SK-N-SH treated with all-trans-retinoic acid at 6 μM for 48 hours (cell line): Measurements from ENCODE around the gene TMEM250.

ENCODE experiments used
- ATAC-seq: fragments of 200-7000 bp; cut with Tn5 transposase; 3 replicates; pipeline ENCODE4 v1.9.1; 2020; ENCODE audit warnings: mild to moderate bottlenecking, moderate library complexity
- ARNTL ChIP-seq: fragments of 450-650 bp; formaldehyde crosslinking; IDR thresholded peaks from 2 replicates; pipeline ENCODE4 v1.5.0; 2020; ENCODE audit warnings: low read depth, mild to moderate bottlenecking, moderate library complexity, borderline replicate concordance
- BACH2 ChIP-seq: fragments of 250-450 bp; sonication (Bioruptor Pico); IDR thresholded peaks from 2 replicates; pipeline ENCODE4 v1.9.0; 2021; ENCODE audit warnings: mild to moderate bottlenecking, borderline replicate concordance
- CSDC2 ChIP-seq: fragments of 250-450 bp; sonication (Bioruptor Pico); IDR thresholded peaks from 2 replicates; pipeline ENCODE4 v1.5.0; 2020; ENCODE audit warnings: mild to moderate bottlenecking, moderate library complexity
- ESRRG ChIP-seq: fragments of 250-450 bp; sonication (Bioruptor Pico); IDR thresholded peaks from 2 replicates; pipeline ENCODE4 v1.6.1; 2021; ENCODE audit warnings: mild to moderate bottlenecking
- GLIS3 ChIP-seq: fragments of 250-450 bp; sonication (Bioruptor Pico); IDR thresholded peaks from 2 replicates; pipeline ENCODE4 v1.5.0; 2020; ENCODE audit warnings: mild to moderate bottlenecking, moderate library complexity
- ISL1 ChIP-seq: fragments of 250-450 bp; sonication (Bioruptor Pico); IDR thresholded peaks from 2 replicates; pipeline ENCODE4 v2.1.2; 2022; ENCODE audit warnings: mild to moderate bottlenecking, moderate library complexity
- OSR1 ChIP-seq: fragments of 250-450 bp; sonication (Bioruptor Pico); IDR thresholded peaks from 2 replicates; pipeline ENCODE4 v1.8.0; 2022; ENCODE audit warnings: moderate library complexity, mild to moderate bottlenecking, inconsistent platforms
- PPARA ChIP-seq: fragments of 250-450 bp; sonication (Bioruptor Pico); IDR thresholded peaks from 2 replicates; pipeline ENCODE4 v1.5.0; 2020; ENCODE audit warnings: mild to moderate bottlenecking, borderline replicate concordance
- RARB ChIP-seq: fragments of 250-450 bp; sonication (Bioruptor Pico); IDR thresholded peaks from 2 replicates; pipeline ENCODE4 v1.8.0; 2021; ENCODE audit warnings: mild to moderate bottlenecking, moderate library complexity
- SNAI2 ChIP-seq: fragments of 250-450 bp; sonication (Bioruptor Pico); IDR thresholded peaks from 2 replicates; pipeline ENCODE4 v1.5.0; 2020; ENCODE audit warnings: mild to moderate bottlenecking, moderate library complexity
- TCF4 ChIP-seq: fragments of 250-450 bp; sonication (Bioruptor Pico); IDR thresholded peaks from 2 replicates; pipeline ENCODE4 v1.8.0; 2021; ENCODE audit warnings: mild to moderate bottlenecking, moderate library complexity, borderline replicate concordance
- TOX ChIP-seq: fragments of 250-450 bp; sonication (Bioruptor Pico); IDR thresholded peaks from 2 replicates; pipeline ENCODE4 v1.8.0; 2021; ENCODE audit warnings: mild to moderate bottlenecking, moderate library complexity, borderline replicate concordance
- ZC3H10 ChIP-seq: fragments of 250-450 bp; sonication (Bioruptor Pico); IDR thresholded peaks from 2 replicates; pipeline ENCODE4 v1.5.1; 2021; ENCODE audit warnings: mild to moderate bottlenecking, moderate library complexity
- ZFP3 ChIP-seq: fragments of 250-450 bp; sonication (Bioruptor Pico); IDR thresholded peaks from 2 replicates; pipeline ENCODE4 v1.5.0; 2020; ENCODE audit warnings: mild to moderate bottlenecking, moderate library complexity
- ZFP30 ChIP-seq: fragments of 450-650 bp; formaldehyde crosslinking; IDR thresholded peaks from 2 replicates; pipeline ENCODE4 v1.5.0; 2022; ENCODE audit warnings: mild to moderate bottlenecking, moderate library complexity
- ZNF565 ChIP-seq: fragments of 450-650 bp; formaldehyde crosslinking; conservative IDR thresholded peaks from 2 replicates; pipeline ENCODE4 v1.5.0; 2020; ENCODE audit warnings: low read depth, mild to moderate bottlenecking, moderate library complexity
- ZNF70 ChIP-seq: fragments of 450-650 bp; formaldehyde crosslinking; IDR thresholded peaks from 2 replicates; pipeline ENCODE4 v1.5.0; 2020; ENCODE audit warnings: mild to moderate bottlenecking, moderate library complexity
- TF ChIP-seq, protein P1 (sequence below): fragments of 250-450 bp; sonication (Bioruptor Pico); IDR thresholded peaks from 2 replicates; pipeline ENCODE4 v1.5.0; 2020; ENCODE audit warnings: mild to moderate bottlenecking, moderate library complexity
- TF ChIP-seq, protein P2 (sequence below): fragments of 250-450 bp; sonication (Bioruptor Pico); IDR thresholded peaks from 2 replicates; pipeline ENCODE4 v1.8.0; 2021; ENCODE audit warnings: low read depth, mild to moderate bottlenecking, moderate library complexity, borderline replicate concordance
- TF ChIP-seq, protein P3 (sequence below): fragments of 250-450 bp; sonication (Bioruptor Pico); IDR thresholded peaks from 2 replicates; pipeline ENCODE4 v1.5.1; 2021; ENCODE audit warnings: mild to moderate bottlenecking, moderate library complexity
- TF ChIP-seq, protein P4 (sequence below): fragments of 250-450 bp; sonication (Bioruptor Pico); IDR thresholded peaks from 2 replicates; pipeline ENCODE4 v1.5.1; 2020; ENCODE audit warnings: low read depth, mild to moderate bottlenecking, moderate library complexity
- TF ChIP-seq, protein P5 (sequence below): fragments of 250-450 bp; sonication (Bioruptor Pico); IDR thresholded peaks from 2 replicates; pipeline ENCODE4 v1.8.0; 2020; ENCODE audit warnings: mild to moderate bottlenecking, moderate library complexity, borderline replicate concordance

Gene TMEM250

DNA sequence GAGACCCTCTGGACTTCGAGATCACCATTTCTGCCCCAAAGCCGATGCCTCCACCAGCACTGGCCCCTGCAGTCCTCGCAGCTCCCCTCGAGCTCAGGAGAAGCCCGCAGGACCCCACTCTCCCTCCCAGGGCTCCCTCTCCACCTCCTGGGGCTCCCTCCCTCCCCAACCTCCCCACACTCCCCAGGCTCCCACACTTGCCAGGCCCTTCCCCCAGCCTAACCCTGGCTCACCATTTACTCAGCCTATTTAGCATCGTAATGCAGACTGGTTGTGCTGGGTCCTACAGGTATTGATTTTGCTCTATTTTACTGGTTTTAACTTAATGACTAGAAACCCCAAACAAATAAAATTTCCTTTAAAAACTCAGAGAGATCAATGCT, 23.7 kb upstream of the TMEM250 start:
- TF ChIP-seq TOX (CRISPR knock-in tag) (no peak), PPARA (no peak), OSR1 (CRISPR knock-in tag) (no peak), ZC3H10 (CRISPR knock-in tag) (no peak), ZFP3 (no peak), ZFP30 (no peak), BACH2 (CRISPR knock-in tag) (no peak), RARB (CRISPR knock-in tag) (no peak), ZNF565 (no peak), ISL1 (no peak), ESRRG (CRISPR knock-in tag) (no peak), GLIS3 (CRISPR knock-in tag) (no peak), TCF4 (no peak)
- TF ChIP-seq, protein P1, sequence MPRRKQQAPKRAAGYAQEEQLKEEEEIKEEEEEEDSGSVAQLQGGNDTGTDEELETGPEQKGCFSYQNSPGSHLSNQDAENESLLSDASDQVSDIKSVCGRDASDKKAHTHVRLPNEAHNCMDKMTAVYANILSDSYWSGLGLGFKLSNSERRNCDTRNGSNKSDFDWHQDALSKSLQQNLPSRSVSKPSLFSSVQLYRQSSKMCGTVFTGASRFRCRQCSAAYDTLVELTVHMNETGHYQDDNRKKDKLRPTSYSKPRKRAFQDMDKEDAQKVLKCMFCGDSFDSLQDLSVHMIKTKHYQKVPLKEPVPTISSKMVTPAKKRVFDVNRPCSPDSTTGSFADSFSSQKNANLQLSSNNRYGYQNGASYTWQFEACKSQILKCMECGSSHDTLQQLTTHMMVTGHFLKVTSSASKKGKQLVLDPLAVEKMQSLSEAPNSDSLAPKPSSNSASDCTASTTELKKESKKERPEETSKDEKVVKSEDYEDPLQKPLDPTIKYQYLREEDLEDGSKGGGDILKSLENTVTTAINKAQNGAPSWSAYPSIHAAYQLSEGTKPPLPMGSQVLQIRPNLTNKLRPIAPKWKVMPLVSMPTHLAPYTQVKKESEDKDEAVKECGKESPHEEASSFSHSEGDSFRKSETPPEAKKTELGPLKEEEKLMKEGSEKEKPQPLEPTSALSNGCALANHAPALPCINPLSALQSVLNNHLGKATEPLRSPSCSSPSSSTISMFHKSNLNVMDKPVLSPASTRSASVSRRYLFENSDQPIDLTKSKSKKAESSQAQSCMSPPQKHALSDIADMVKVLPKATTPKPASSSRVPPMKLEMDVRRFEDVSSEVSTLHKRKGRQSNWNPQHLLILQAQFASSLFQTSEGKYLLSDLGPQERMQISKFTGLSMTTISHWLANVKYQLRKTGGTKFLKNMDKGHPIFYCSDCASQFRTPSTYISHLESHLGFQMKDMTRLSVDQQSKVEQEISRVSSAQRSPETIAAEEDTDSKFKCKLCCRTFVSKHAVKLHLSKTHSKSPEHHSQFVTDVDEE = no peak
- TF ChIP-seq, protein P2, sequence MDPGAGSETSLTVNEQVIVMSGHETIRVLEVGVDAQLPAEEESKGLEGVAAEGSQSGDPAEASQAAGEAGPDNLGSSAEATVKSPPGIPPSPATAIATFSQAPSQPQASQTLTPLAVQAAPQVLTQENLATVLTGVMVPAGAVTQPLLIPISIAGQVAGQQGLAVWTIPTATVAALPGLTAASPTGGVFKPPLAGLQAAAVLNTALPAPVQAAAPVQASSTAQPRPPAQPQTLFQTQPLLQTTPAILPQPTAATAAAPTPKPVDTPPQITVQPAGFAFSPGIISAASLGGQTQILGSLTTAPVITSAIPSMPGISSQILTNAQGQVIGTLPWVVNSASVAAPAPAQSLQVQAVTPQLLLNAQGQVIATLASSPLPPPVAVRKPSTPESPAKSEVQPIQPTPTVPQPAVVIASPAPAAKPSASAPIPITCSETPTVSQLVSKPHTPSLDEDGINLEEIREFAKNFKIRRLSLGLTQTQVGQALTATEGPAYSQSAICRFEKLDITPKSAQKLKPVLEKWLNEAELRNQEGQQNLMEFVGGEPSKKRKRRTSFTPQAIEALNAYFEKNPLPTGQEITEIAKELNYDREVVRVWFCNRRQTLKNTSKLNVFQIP = no peak
- TF ChIP-seq, protein P3, sequence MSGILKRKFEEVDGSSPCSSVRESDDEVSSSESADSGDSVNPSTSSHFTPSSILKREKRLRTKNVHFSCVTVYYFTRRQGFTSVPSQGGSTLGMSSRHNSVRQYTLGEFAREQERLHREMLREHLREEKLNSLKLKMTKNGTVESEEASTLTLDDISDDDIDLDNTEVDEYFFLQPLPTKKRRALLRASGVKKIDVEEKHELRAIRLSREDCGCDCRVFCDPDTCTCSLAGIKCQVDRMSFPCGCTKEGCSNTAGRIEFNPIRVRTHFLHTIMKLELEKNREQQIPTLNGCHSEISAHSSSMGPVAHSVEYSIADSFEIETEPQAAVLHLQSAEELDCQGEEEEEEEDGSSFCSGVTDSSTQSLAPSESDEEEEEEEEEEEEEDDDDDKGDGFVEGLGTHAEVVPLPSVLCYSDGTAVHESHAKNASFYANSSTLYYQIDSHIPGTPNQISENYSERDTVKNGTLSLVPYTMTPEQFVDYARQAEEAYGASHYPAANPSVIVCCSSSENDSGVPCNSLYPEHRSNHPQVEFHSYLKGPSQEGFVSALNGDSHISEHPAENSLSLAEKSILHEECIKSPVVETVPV = no peak
- TF ChIP-seq, protein P4, sequence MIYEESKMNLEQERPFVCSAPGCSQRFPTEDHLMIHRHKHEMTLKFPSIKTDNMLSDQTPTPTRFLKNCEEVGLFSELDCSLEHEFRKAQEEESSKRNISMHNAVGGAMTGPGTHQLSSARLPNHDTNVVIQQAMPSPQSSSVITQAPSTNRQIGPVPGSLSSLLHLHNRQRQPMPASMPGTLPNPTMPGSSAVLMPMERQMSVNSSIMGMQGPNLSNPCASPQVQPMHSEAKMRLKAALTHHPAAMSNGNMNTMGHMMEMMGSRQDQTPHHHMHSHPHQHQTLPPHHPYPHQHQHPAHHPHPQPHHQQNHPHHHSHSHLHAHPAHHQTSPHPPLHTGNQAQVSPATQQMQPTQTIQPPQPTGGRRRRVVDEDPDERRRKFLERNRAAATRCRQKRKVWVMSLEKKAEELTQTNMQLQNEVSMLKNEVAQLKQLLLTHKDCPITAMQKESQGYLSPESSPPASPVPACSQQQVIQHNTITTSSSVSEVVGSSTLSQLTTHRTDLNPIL (CRISPR knock-in tag) = no peak
- TF ChIP-seq, protein P5, sequence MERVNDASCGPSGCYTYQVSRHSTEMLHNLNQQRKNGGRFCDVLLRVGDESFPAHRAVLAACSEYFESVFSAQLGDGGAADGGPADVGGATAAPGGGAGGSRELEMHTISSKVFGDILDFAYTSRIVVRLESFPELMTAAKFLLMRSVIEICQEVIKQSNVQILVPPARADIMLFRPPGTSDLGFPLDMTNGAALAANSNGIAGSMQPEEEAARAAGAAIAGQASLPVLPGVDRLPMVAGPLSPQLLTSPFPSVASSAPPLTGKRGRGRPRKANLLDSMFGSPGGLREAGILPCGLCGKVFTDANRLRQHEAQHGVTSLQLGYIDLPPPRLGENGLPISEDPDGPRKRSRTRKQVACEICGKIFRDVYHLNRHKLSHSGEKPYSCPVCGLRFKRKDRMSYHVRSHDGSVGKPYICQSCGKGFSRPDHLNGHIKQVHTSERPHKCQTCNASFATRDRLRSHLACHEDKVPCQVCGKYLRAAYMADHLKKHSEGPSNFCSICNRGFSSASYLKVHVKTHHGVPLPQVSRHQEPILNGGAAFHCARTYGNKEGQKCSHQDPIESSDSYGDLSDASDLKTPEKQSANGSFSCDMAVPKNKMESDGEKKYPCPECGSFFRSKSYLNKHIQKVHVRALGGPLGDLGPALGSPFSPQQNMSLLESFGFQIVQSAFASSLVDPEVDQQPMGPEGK (CRISPR knock-in tag) = no peak
- no peak for ATAC-seq

- ATAC-seq = no peak
Observed at GRCh38 chr9:136141682-136142413, 23.2 kb upstream of the TMEM250 start.

More at GRCh38 chr9:136141682-136142413, 23.2 kb upstream of the TMEM250 start:
- TF ChIP-seq TOX (CRISPR knock-in tag) (no peak), ZC3H10 (CRISPR knock-in tag) (no peak), ARNTL (CRISPR knock-in tag) (no peak), TCF4 (no peak), RARB (CRISPR knock-in tag) (no peak), ZNF70 (CRISPR knock-in tag) (no peak), CSDC2 (no peak), SNAI2 (CRISPR knock-in tag) (no peak), ZFP30 (no peak)
- TF ChIP-seq, protein P1 = no peak
- TF ChIP-seq, protein P4 (CRISPR knock-in tag) = no peak
